Endothelial cell of umbilical vein (primary cell): Measurements from ENCODE around the gene NOTCH2. TPM values are rescaled to one million over a fixed set of nuclear protein-coding genes. Genes with fewer than 3 reads are reported as not detected.

Source experiments
- BruUV-seq: library from RNA; stranded (reverse); fragments of 400-500 nt; replicated peaks from 2 replicates; lab custom pipeline; 2021; lab: Mats Ljungman, UMichigan
- CTCF ChIA-PET: fragments of 300-600, 350-600 bp; sonication (Branson Sonifier 250); formaldehyde crosslinking; loops from one replicate; lab custom pipeline; 2021; ENCODE audit warnings: antibody characterized with exemption, inconsistent platforms; lab: Charles Lee
- POLR2A ChIA-PET: fragments of 300-600, 350-600 bp; sonication (Branson Sonifier 250); formaldehyde crosslinking; loops from one replicate; lab custom pipeline; 2021; ENCODE audit warnings: antibody characterized with exemption, inconsistent platforms; lab: Charles Lee
- DNase-seq: peaks from one replicate; pipeline ENCODE4 v3.0.0-alpha.2; 2011; ENCODE audit warnings: low read depth, low spot score
- FAIRE-seq: peaks from 2 replicates; lab custom pipeline; 2011; peaks lifted over from hg19 to GRCh38; lab: Jason Lieb, UNC
- H2AFZ ChIP-seq: 2 replicates; pipeline ENCODE4 v1.6.0; 2012; ENCODE audit warnings: low read depth, low read length, control low read depth, inconsistent platforms
- H3K27ac ChIP-seq: 2 replicates; pipeline ENCODE4 v1.5.1; 2011; ENCODE audit warnings: low read depth, mild to moderate bottlenecking, control low read depth, low read length, moderate library complexity; ENCODE audit not compliant: insufficient read depth
- H3K27me3 ChIP-seq, 2 experiments: 2 replicates each; pipeline versions ENCODE4 v1.6.0 to v1.6.1; 2011; ENCODE audit warnings: low read length in 2 of 2, mixed read lengths in 1 of 2; ENCODE audit not compliant: control insufficient read depth in 2 of 2, insufficient read depth in 2 of 2
- H3K36me3 ChIP-seq, 2 experiments: 2 replicates in 1 of 2; 3 replicates in 1 of 2; pipeline ENCODE4 v1.5.1; 2011; ENCODE audit warnings: low read length in 2 of 2, mild to moderate bottlenecking in 1 of 2, moderate library complexity in 1 of 2; ENCODE audit not compliant: control insufficient read depth in 2 of 2, insufficient read depth in 2 of 2; ENCODE audit errors: extremely low read depth in 1 of 2
- H3K4me1 ChIP-seq: 3 replicates; pipeline ENCODE4 v1.5.1; 2011; ENCODE audit warnings: mild to moderate bottlenecking, low read length; ENCODE audit not compliant: control insufficient read depth, insufficient read depth; ENCODE audit errors: extremely low read depth
- H3K4me2 ChIP-seq: 2 replicates; pipeline ENCODE4 v1.6.1; 2011; ENCODE audit warnings: low read length, control low read depth, mixed read lengths; ENCODE audit not compliant: insufficient read depth
- H3K4me3 ChIP-seq, 3 experiments: fragments of 200-600 bp in 1 of 3; sonication (generic), shearing (Covaris generic) in 1 of 3; replicated peaks in 1 of 3; 2 replicates each; pipeline ENCODE4 v1.5.1; 2011 to 2016; ENCODE audit warnings: control low read depth in 3 of 3, low read length in 3 of 3, mild to moderate bottlenecking in 2 of 3, inconsistent platforms in 1 of 3, low read depth in 1 of 3, moderate library complexity in 1 of 3; ENCODE audit not compliant: insufficient read depth in 1 of 3
- H3K79me2 ChIP-seq: 2 replicates; pipeline ENCODE4 v1.6.0; 2012; ENCODE audit warnings: low read length, inconsistent platforms; ENCODE audit not compliant: control insufficient read depth, insufficient read depth
- H3K9ac ChIP-seq: replicated peaks from 2 replicates; pipeline ENCODE3; 2011; ENCODE audit warnings: low read length, control low read depth; ENCODE audit not compliant: insufficient read depth; ENCODE audit errors: extremely low read depth
- H3K9me1 ChIP-seq: replicated peaks from 3 replicates; pipeline ENCODE4 v1.6.0; 2011; ENCODE audit warnings: mild to moderate bottlenecking, low read length; ENCODE audit not compliant: control insufficient read depth, insufficient read depth; ENCODE audit errors: extremely low read depth
- H3K9me3 ChIP-seq: replicated peaks from 2 replicates; pipeline ENCODE4 v1.5.1; 2012; ENCODE audit warnings: low read length, inconsistent platforms; ENCODE audit not compliant: control insufficient read depth, insufficient read depth
- H4K20me1 ChIP-seq: replicated peaks from 2 replicates; pipeline ENCODE3; 2011; ENCODE audit warnings: mild to moderate bottlenecking, low read length; ENCODE audit not compliant: control insufficient read depth, insufficient read depth; ENCODE audit errors: extremely low read depth
- CTCF ChIP-seq, 2 donors: IDR thresholded peaks; 1 replicate in 1 of 2; 2 replicates in 1 of 2; pipeline ENCODE4 v1.5.1; 2011; ENCODE audit warnings: low read length in 2 of 2, mild to moderate bottlenecking in 2 of 2, moderate library complexity in 2 of 2, control low read depth in 1 of 2, inconsistent platforms in 1 of 2, low read depth in 1 of 2; ENCODE audit not compliant: insufficient read depth in 1 of 2; ENCODE audit errors: extremely low read depth in 1 of 2
- FOS ChIP-seq: IDR thresholded peaks from 2 replicates; pipeline ENCODE4 v1.6.1; 2011; ENCODE audit warnings: mild to moderate bottlenecking, low read length, moderate library complexity, borderline replicate concordance; ENCODE audit not compliant: insufficient read depth
- JUN ChIP-seq: IDR thresholded peaks from 2 replicates; pipeline ENCODE4 v1.6.1; 2011; ENCODE audit warnings: borderline replicate concordance, low read depth; ENCODE audit not compliant: insufficient read length, insufficient read depth
- MYC ChIP-seq: IDR thresholded peaks from one replicate; pipeline ENCODE4 v1.6.1; 2011; ENCODE audit warnings: mild to moderate bottlenecking, low read depth, low read length
- dilution Hi-C: fragments of 300-500 bp; cut with MboI; formaldehyde crosslinking; loops from one replicate; pipeline ENCODE4 v1.15.0; 2019; ENCODE audit warnings: low sequenced_read_pairs; ENCODE audit not compliant: extremely low pct_ligation_motif_present
- intact Hi-C: fragments of 100-400 bp; cut with micrococcal nuclease; formaldehyde crosslinking; loops from one replicate; pipeline ENCODE4 v1.10.0; 2022
- polyA plus RNA-seq, 4 experiments: library from polyadenylated mRNA; depleted of rRNA in 3 of 4; stranded (reverse) in 3 of 4; unstranded in 1 of 4; fragments of >200 nt; gene quantifications; 2 replicates each; pipeline versions ENCODE4 v1.2.1 to v1.2.3, GENCODE V29; 2011 to 2012; ENCODE audit warnings: missing spikeins in 1 of 4
- total RNA-seq: library from RNA; stranded (reverse); gene quantifications from 2 replicates; pipeline ENCODE4 v1.2.3, GENCODE V29; 2021

NOTCH2 gene
- total and polyA plus RNA-seq, 2 donors (not counting 3 experiments of a cell fraction or from before 2014, with no cell fraction given), result 14.3 to 49.1 TPM

GRCh38 chr1:119917304-119918055 lies 152.0 kb downstream of the NOTCH2 start:
- H3K4me2 ChIP-seq, result no peak overlapping the region
- H3K79me2 ChIP-seq, result no peaks in the 10 kb centered on the region
- DNase-seq (no peak), FAIRE-seq (peak; percentile 44)
- no peaks in the 10 kb centered on the region for H3K27me3 ChIP-seq
- dilution Hi-C loops, result no loop called here
- POLR2A ChIA-PET, result no interaction called here
- H3K9me1 ChIP-seq, result no peaks in the 10 kb centered on the region
- TF ChIP-seq JUN (no peak), FOS (no peak), MYC (no peak)
- no peaks in the 10 kb centered on the region for H3K4me1 ChIP-seq
- no peak overlapping the region for H3K27ac ChIP-seq
- no peak overlapping the region for H3K4me3 ChIP-seq
- H3K9me3 ChIP-seq, result no peaks in the 10 kb centered on the region
- no TSS peak for BruUV-seq
- CTCF ChIA-PET, result interaction anchor here (1.2 to 1.6 kb wide), 3 partner anchors 18 to 109 kb away, joined by 3 to 4 read pairs (median 3); no protein-coding TSS in a partner anchor
- H4K20me1 ChIP-seq, result no peaks in the 10 kb centered on the region
- H3K9ac ChIP-seq, result no peak overlapping the region
- intact Hi-C loops, result no loop called here
- no peak overlapping the region for H2AFZ ChIP-seq
- peaks cover 16 to 18% of the 10 kb centered on the region in 2 experiments for H3K36me3 ChIP-seq

GRCh38 chr1:119915517-119915916 lies 153.9 kb downstream of the NOTCH2 start:
- Histone ChIP-seq H3K79me2 (no peaks in the 10 kb centered on the region), H3K4me1 (no peaks in the 10 kb centered on the region), H3K9me3 (no peaks in the 10 kb centered on the region), H3K27me3 (no peaks in the 10 kb centered on the region), H3K4me2 (no peak overlapping the region), H4K20me1 (no peaks in the 10 kb centered on the region), H3K27ac (no peak overlapping the region), H3K4me3 (no peak overlapping the region), H3K9ac (no peak overlapping the region), H3K36me3 (peaks cover 16 to 18% of the 10 kb centered on the region in 2 experiments), H3K9me1 (no peaks in the 10 kb centered on the region), H2AFZ (no peak overlapping the region)
- ChIA-PET POLR2A (no interaction called here), CTCF (no interaction called here)
- no peak for DNase-seq
- intact Hi-C loops, result no loop called here
- dilution Hi-C loops, result no loop called here
- no TSS peak for BruUV-seq
- TF ChIP-seq JUN (no peak), CTCF (IDR thresholded peaks at IDR 0.05; ENCODE audit: extremely low read depth in 1 of 2, insufficient read depth in 1 of 2, low read depth in 1 of 2, low read length in 2 of 2) (no peak), FOS (no peak)
- no peak for FAIRE-seq
